T-helper 1 cell (primary cell): ENCODE results near the gene PDE8A.

ENCODE experiments used
- DNase-seq, 5 donors: peaks; one replicate each; pipeline ENCODE4 v3.0.0-alpha.2; 2012 to 2020

PDE8A gene

GRCh38 chr15:85095566-85095965 is 113.9 kb downstream of the PDE8A start:
- DNase-seq: no peak

GRCh38 chr15:85097250-85097649 is 115.6 kb downstream of the PDE8A start:
- no peak for DNase-seq

DNA sequence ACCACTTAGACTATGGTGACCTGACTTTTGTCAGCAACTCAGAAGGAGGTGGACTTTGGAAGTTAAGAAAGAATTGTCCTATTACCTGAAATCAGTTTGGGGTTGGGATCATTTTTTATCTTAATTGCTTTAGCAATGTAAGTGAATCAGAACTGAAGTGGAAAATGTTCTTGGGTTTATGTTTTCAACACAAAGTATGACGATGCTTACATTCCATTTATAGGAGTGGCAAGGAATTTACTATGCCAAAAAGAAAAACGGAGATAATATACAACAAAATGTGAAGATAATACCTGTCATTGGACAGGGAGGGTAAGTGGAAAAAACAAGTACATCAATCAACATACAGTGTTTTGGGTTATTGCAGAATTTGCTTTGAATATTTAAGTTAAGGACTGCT is 116.1 kb downstream of the PDE8A start:
- no peak for DNase-seq

GRCh38 chr15:85099195-85099803 is 117.6 kb downstream of the PDE8A start:
- no peak for DNase-seq

- peak in 1 of 5 donors; percentile 51 for DNase-seq
These were observed 118.7 kb downstream of the PDE8A start for GRCh38 chr15:85100186-85100937.

DNA sequence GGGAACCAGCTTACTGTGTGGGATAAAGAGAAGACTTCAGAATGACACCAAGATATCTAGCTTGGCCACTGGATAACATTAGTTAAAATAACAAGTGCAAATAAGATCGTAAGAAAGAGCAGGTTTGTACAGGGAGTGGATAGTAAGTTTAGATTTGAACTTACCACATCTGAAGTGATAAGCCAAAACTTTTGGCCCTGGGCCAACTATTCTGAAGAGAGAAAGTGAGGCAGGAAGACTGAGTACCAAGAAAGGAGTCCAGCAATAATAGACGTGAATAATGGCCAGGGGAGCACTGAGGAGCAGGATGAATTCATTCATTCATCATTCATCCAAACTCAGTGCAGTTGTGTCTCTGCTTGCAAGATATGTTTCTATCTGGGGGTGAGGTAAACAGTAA is 122.9 kb downstream of the PDE8A start:
- no peak for DNase-seq

- DNase-seq: no peak
These were observed 126.5 kb downstream of the PDE8A start for GRCh38 chr15:85108136-85108535.

- no peak for DNase-seq
These were observed 127.7 kb downstream of the PDE8A start for GRCh38 chr15:85109333-85109732.

DNA sequence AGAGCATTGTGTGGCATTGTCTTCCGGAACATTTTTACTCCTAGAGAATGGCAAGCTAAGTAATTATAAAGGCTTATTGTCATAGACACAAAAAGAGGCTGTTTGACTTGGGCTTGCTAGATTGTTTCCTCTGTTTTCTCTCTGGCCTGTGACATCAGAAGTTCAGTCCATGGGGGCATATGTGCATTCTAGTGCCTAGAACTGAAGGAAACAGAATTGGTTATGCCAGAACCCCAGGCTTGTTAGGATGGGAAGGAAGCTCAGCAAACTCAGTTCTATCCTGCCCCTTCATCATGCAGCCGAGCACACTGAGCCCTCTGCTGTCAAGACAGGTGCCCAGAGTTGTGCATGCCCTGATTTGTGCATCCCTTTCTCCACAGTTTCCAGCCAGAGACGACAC is 131.3 kb downstream of the PDE8A start:
- DNase-seq: no peak

DNA sequence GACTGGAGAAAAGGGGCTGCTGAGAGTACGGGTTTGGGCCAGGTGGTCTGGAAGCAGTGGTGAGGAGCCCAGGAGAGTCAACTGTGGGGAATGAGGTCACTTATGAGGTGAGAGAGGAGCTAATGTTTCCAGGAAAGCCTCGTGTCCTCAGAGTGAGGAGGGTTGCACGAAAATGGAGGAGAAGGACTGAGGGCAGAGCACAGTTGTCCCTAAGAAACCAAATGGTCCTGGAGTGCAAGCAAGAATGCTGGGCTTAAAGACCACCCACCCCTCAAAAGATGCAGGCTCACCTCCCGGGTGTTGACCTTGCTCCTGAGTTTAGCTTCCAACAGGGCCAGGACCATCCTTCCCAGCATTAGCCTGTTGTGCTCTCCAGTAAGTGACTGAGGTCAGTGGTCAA is 133.2 kb downstream of the PDE8A start:
- DNase-seq: no peak

DNA sequence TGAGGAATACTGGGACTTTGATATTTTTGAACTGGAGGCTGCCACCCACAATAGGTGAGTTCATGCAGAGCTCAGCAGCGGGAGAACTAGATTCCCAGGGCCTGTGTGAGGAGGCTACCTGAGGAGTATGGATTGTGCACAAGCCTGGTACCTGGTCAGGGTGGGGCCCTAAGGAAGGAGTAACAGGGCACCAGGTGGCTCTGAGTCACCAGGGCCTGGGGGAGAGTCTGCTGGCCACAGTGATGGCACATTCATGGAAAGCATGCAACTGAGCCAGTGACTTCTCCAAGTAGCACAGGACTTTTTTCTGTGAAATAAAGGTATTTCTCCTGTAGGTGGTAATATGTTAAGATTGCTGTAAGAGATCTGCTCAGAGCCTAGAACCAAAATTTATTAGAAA is 134.4 kb downstream of the PDE8A start:
- DNase-seq: no peak

DNA sequence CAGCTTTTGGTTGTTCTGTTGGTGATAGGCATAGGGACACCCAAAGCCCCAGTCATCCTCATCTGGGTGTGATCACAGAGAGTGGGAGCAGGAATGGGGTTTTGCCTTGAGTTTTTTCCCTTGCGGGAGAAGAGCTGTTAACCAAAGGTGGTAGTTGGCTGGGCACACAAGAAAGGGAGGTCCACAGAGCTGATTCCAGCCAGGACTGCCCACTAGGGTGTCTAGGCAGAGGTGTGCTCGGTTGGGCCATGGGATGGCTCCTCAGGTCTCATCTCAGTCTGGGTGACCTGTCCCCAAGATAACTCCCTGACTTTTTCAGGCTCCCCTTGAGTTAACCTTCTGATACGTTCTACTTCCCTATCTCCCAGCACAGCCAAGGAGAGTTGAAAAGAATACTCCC is 134.8 kb downstream of the PDE8A start:
- no peak for DNase-seq

DNA sequence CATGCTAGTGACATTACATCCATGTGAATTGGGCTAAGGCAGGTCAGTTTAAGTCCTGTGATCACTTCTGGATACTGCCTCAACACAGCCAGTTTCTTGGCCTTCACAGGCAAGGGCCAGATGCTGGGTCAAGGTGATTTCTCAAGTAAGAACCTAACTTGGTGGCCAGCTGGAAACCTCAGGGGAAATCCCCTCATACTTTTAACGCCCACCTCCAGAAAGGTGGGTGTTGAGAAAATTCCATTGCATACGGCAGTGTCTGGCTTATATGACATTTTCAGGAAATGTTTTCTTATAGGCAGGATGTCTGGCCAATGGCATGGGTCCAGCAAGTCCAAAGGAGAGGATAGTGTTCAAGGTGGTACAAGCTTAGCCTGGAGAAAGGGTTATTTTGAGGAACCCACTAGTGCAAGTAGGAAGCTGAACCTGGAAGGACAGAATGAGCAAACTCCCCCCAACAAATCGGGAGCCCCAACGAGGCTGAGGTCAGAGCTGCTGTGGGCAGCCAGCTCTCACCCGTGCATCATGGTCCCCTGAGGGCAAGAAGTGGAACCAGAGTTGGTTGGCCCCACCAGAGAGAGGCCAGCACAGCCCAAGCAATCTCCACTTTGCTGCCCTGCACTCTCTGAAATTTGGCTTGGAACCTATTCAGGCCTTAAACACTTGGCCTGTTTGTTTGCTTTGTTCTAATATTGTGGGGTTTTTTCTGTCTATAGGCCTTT is 135.4 kb downstream of the PDE8A start:
- no peak for DNase-seq

DNA sequence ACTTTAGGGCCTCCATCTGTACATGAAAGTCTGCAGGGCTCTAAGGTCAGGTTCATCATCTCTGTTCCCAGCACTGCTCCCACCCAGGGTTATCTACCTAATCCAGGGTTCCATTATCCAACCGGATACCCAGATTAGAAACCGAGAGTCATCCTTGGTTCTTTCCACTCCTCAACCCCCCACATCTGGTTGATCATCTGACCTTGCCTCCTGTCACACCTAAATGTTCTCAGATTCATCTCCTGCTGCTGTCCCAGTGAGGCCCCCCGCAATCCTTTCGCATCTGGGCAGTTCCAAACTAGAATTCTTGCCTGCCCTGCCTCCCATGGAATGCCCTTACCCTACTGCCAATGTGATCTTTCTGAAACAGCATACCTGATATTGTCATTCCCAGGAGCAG is 136.5 kb downstream of the PDE8A start:
- DNase-seq: no peak

DNA sequence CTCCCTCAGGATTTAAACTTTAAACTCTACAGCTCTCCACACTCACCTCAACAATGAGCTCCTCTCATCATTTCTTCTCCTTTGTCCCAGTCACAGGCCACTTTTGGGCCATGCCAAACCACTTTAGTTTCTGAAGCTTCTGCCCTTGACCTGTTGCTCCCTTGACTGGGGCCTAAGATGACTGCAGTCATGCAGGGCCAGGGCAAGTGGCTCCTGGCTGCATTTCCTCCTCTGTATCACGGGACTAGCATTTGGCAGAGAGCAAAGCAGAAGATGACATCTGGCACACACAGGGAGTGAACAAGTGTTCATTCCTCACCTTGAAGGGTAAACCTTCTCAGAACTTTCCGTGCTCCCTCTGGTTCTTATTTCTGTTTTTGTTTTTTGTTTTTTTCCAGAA is 136.9 kb downstream of the PDE8A start:
- no peak for DNase-seq

GRCh38 chr15:85120351-85121113 is 138.9 kb downstream of the PDE8A start:
- DNase-seq: no peak

GRCh38 chr15:85124173-85124572 is 142.5 kb downstream of the PDE8A start:
- no peak for DNase-seq

GRCh38 chr15:85125056-85125661 is 143.5 kb downstream of the PDE8A start:
- DNase-seq: no peak

- no peak for DNase-seq
These were observed 147.0 kb downstream of the PDE8A start for GRCh38 chr15:85128621-85129020.

- DNase-seq: no peak
These were observed 148.2 kb downstream of the PDE8A start for GRCh38 chr15:85129881-85130280.

DNA sequence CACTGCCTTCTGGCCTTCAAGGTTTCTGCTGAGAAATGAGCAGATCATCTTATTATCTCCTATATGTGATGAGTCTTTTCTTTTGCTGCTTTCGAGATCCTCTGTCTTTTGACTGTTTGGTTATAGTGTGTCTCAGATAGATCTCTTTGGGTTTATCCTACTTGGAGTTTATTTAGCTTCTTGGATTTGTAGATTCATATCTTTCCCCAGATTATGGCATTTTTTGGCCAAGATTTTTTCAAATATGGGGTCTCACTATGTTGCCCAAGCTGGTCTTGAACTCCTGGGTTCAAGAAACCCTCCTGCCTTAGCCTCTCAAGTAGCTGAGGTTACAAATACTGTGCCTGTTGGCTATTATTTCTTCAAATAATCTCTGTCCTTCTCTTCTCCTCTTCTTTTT is 150.3 kb downstream of the PDE8A start:
- no peak for DNase-seq

DNA sequence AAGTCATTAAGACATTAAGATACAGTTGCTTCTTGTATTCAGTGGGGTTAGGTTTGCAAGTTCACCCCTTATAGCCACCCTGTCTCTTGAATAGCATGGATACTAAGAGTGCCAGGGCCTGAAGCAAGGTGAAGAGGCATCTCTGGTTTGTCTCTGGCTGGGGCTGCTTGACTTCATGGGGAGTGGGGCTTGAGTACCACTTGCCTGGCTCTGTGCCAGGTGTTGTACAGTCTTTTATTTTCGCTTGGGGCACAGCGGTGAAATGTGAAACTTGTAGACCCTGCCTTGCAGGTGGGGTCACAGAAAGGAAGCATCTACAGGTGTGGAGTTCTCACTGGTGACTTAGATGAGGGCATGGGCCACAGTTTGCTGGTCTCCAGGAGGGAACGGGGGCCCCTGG is 152.1 kb downstream of the PDE8A start:
- DNase-seq: no peak
